Measurements from ENCODE around the gene SELENBP1.

Gene SELENBP1

DNA sequence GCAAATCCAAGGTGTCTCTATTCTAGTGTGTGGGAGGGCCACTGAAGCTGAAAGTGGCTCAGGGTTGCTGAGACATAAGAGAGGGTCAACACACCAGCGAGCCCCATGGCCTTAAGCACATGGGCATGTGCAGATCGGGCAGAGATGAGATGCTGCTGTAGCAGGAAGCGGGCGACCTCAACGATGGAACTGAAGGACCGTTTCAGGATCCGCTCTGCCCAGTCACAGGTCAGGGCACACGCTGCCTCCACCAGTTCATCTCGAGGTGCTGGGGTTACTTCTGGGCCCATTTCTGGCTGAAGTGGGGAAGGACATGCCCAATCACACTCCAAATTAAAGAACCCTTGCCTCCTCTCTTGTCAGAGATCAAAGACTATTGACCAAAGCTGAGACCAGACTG, 28.9 kb downstream of the SELENBP1 start:
- no peak for DNase-seq

GRCh38 chr1:151342569-151342968, 29.9 kb downstream of the SELENBP1 start:
- no peak for DNase-seq

GRCh38 chr1:151342021-151342420, 30.5 kb downstream of the SELENBP1 start:
- no peak for DNase-seq

DNA sequence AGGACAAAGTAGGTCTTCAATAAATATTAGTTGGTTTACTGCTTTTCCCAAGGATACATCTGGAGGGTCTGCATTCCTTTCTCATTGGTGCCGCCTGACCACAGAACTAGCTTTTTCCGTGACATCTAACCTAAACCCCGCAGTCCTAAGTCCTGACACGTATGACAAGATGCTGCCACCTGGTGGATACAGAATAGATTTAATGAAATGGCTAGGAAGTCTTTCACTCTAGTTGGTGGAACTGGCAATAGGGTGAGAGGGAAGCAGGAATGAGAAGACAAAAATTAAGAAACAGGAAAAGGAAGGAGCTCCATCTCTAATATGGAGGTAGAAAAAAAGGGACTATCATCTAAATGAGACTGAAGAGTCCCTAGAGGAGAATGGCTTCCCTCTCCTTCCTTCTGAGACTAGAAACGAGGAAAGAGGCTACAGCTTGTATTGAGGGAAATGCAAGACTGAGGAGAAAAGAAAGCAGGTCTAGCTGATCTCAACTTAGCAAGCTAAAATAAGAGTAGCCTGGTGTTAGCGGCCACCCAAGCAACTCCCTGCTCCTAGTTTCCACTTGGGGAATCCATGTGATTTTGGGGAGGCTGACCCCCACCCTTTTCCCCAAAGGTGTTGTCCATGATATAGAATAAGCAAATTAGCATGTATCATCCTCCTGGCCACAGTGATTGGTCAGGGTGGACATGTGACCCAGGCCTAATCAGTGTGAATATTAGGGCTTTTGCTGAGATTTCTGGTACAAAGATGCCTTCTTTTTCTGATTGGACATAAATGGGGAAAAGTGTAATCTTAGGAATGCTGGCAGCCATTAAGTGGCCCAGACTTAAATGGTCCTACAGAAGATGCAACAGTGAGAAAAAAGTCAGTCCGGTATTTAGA, 31.4 kb downstream of the SELENBP1 start:
- DNase-seq, result peak; percentile 76 to 94 (median 88)

DNA sequence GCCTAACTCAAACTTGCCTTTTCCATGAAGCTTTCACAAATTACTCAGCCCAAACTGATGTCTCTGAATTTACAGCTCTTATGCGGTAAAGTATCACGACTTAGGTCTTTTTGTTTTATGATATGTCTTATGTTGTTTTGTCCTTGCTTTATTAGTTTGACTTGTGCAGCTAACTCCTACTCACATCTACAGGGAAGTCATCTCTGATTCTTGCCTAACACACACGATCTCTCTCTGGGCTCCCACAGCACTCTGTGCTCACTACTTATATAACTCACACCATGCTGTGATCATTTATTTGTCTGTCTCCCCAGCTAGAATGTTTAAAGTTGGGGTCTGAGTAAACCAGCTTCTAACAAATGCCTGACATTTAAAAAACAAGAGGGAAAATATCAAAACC, 35.9 kb downstream of the SELENBP1 start:
- peak; percentile 33 to 70 (median 60) for DNase-seq

DNA sequence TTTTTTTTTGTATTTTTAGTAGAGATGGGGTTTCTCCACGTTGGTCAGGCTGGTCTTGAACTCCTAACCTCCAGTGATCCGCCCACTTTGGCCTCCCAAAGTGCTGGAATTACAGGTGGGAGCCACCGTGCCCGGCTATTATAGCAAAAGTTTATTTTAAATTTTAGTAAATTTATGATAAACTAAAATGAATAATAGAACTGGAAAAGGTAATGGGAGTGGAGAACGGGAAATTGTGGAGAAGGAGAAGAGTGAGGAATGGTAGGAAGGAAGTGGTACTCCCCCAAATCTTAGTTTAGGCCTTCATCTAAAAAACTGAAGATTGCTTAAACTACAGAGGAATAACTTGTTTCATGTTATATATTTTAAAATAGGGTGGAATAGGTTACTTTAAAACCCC, 37.7 kb downstream of the SELENBP1 start:
- DNase-seq, result no peak

- no peak for DNase-seq
Measured at GRCh38 chr1:151327903-151328674, 44.4 kb downstream of the SELENBP1 start.

- peak; percentile 96 to 99 (median 98) for DNase-seq
Measured at GRCh38 chr1:151327223-151327902, 45.1 kb downstream of the SELENBP1 start, which contains the start of gene PI4KB. Gene PI4KB, minus strand, starts transcription at chr1:151327416. Its CDS starts 10,935 bp downstream, at chr1:151316481.

DNA sequence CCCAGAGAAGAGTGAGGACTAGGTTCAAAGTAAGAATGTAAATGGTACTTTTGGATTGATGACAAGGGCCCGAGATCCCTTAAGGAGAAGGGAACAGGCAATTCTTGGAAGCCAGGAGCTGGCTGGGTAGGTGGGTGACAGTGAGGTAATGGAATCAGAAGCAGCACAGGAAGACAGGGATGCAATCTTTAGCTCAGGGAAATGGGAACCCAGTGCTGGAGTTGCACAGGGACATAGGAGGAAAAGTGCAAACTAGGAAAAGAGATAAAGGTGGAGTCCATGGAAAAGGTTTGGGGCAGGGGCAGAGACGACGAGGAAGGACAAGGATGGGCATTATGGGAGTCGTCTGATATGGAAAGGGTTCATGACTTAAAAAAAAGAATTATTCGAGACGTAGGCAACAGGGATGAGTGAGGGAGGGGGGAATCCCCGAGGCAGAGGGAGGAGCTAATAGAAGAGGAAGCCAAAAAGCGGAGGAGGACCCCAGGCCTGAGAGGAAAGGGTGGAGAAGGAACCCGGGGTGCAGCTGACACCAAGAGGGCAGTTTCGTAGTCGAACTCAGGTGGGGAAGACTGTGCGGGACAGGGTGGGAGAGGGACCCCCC, 45.8 kb downstream of the SELENBP1 start:
- peak; percentile 85 to 93 (median 92) for DNase-seq

GRCh38 chr1:151325646-151326429, 46.7 kb downstream of the SELENBP1 start:
- DNase-seq, result peak in 3 of 4 experiments; percentile 22 to 40 (median 31)

GRCh38 chr1:151325231-151325630, 47.3 kb downstream of the SELENBP1 start:
- peak; percentile 62 to 72 (median 68) for DNase-seq

DNA sequence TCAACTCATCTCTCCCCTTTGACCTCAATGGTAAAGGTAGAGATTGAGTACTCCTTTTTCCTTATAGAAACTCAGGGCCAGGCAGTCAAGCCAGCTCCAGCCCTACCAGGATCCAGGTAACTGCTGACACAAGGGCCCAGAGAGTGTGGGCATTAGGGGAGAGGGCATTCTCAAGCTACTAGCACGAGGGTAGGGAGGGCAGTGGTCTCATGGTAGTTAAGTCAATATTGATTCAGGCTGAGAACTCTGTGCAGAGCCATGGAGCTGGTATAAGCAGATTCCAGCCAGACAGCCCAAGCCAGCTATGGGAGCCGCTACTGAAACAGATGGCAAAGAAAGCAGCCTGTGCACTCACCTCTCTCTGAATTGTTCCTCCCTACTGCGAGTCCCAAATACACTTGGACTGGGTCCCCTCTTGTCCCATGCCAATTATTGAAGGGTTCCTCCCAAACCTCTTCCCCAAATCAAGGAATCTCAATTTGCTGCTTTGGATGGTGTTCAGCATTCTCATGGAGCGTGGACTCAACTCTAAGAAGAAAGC, 48.0 kb downstream of the SELENBP1 start:
- DNase-seq, result no peak

DNA sequence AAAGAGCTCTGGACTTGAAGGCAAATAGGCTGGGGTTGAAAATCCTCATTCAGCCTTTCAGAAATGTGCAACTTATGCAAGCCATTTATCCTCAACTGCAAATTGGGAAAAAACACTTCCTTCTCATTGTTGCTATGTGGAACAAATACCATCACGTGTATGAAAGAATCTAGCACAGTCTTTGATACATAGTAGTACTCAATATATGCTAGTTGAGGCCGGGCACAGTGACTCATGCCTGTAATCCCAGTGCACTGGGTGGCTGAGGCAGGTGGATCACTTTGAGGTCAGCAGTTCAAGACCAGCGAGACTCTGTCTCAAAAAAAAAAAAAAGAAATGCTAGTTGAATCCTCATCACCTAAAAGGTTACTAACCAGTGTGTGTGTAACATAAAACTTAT, 53.5 kb downstream of the SELENBP1 start:
- DNase-seq, result no peak

GRCh38 chr1:151315565-151316235, 56.8 kb downstream of the SELENBP1 start:
- DNase-seq, result no peak

All from suppressor macrophage (primary cell).